ENCODE data around the gene SDK1. TPM values are rescaled to one million over a fixed set of nuclear protein-coding genes. Genes with fewer than 3 reads are reported as not detected.

The SDK1 gene
- total and polyA plus RNA-seq, 11 donors: 2.2 to 5.8 (median 3.4) TPM

DNA sequence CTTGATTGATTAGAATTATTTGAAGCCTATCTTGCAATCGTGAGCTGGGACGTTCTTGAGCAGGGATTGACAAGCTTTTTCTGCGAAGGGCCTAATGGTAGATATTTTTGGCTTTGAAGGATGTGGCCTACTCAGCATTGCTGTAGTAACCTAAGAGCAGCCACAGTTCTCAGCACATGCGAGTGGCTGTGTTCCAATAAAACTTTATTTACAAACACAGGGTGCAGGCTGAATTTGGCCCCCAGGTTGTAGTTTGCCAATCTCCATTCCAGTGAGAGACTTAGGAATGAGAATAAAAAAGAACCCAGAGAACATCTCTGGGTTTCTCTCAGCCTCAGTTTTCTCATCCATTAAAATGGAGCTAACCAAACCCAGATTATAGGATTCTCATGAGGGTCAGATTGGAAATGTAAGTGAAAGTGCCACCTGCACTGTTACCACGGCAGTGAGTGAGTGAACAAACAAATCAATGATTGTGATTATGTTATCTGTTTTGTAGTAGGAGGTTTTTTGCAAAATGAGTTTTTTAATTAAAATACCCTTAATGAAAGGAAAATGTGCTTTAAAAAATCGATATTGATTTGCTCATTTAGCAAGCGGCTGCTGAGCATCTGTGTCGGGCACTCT, 664.0 kb downstream of the SDK1 start:
- Histone ChIP-seq H3K9me3 (peaks cover 0 to 6% (median 0%) of the 10 kb centered on the region in 12 donors), H3K4me3 (no peak overlapping the region), H3K4me1 (no peaks in the 10 kb centered on the region), H3K36me3 (peaks cover 0 to 3% (median 0%) of the 10 kb centered on the region in 9 donors), H3K27ac (no peak overlapping the region), H3K27me3 (no peaks in the 10 kb centered on the region)
- DNase-seq: no peak
- TF ChIP-seq POLR2A (IDR thresholded peaks at IDR 0.05): no peak
- TF ChIP-seq, protein P1, sequence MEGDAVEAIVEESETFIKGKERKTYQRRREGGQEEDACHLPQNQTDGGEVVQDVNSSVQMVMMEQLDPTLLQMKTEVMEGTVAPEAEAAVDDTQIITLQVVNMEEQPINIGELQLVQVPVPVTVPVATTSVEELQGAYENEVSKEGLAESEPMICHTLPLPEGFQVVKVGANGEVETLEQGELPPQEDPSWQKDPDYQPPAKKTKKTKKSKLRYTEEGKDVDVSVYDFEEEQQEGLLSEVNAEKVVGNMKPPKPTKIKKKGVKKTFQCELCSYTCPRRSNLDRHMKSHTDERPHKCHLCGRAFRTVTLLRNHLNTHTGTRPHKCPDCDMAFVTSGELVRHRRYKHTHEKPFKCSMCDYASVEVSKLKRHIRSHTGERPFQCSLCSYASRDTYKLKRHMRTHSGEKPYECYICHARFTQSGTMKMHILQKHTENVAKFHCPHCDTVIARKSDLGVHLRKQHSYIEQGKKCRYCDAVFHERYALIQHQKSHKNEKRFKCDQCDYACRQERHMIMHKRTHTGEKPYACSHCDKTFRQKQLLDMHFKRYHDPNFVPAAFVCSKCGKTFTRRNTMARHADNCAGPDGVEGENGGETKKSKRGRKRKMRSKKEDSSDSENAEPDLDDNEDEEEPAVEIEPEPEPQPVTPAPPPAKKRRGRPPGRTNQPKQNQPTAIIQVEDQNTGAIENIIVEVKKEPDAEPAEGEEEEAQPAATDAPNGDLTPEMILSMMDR (IDR thresholded peaks at IDR 0.05): no peak
- WGBS, 4 donors: 90 to 91% (median 91%) methylated on average over 8 of the region's 8 CpGs
- intact Hi-C loops (cut with DNase I): no loop called here
- ATAC-seq: no peak

DNA sequence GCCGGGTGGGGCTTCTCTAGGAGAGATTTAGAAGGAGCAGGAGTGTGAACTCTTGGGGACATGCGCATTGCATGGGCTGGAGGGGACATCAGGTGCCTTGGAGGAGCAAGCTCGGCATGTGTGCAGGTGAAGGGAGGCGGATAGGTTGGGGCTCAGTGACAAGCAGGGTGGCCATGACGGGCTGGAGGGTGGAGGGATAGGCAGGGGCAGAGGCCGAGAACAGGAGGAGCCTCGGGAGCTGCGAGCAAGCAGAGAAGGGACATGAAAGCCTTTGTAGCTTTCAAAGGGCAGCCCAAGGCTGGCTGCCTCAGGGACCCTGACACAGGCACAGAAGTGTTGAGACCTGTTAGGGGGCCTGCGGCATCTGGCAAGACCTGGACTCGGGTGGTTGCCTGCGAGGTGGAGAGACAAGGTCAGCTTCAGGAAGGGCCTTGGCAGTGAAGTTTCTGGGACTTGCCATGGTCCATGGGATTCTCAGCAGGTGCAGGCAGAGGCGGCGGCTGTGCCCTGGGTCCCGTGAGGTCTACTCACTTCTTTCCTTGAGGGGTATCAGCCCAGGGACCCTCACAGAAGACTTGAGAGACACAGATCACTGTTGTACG, 664.8 kb downstream of the SDK1 start:
- ATAC-seq: no peak
- DNase-seq: no peak
- peaks cover 0 to 6% (median 0%) of the 10 kb centered on the region in 12 donors for H3K9me3 ChIP-seq
- H3K36me3 ChIP-seq: peaks cover 0 to 3% (median 0%) of the 10 kb centered on the region in 9 donors
- no peaks in the 10 kb centered on the region for H3K4me1 ChIP-seq
- no peak overlapping the region for H3K4me3 ChIP-seq
- H3K27ac ChIP-seq: no peak overlapping the region
- no peaks in the 10 kb centered on the region for H3K27me3 ChIP-seq
- intact Hi-C loops (cut with DNase I): no loop called here
- TF ChIP-seq, protein P1 (IDR thresholded peaks at IDR 0.05): no peak
- TF ChIP-seq POLR2A (IDR thresholded peaks at IDR 0.05): no peak
- WGBS, 4 donors: 84 to 91% (median 89%) methylated on average over 12 to 15 of the region's 15 CpGs

DNA sequence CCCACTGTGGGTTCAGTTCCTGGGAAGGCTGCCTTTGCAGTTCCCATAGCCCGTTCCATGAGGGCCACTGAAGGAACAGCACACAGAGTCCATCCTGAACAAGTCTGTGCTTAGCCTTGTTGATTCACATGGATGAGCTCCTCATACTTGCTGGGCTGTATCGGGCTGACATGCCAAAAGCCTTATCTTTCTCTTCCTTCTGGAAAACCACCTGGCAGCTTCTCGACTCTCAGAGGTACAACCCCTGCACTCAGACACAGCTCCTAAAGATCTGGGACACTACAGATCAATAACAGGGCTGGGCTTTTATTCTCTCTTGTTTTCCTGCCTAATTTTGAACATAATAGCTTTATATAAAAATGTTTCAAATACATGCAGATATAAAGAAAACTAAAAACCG, 667.2 kb downstream of the SDK1 start:
- Histone ChIP-seq H3K27ac (no peak overlapping the region), H3K4me1 (no peaks in the 10 kb centered on the region), H3K9me3 (no peaks in the 10 kb centered on the region), H3K36me3 (peaks cover 0 to 3% (median 0%) of the 10 kb centered on the region in 9 donors), H3K27me3 (no peaks in the 10 kb centered on the region), H3K4me3 (no peak overlapping the region)
- intact Hi-C loops (cut with DNase I): no loop called here
- TF ChIP-seq, protein P1 (IDR thresholded peaks at IDR 0.05): no peak
- no peak for TF ChIP-seq POLR2A (IDR thresholded peaks at IDR 0.05)
- 72 to 81% (median 79%) methylated on average over 4 of the region's 4 CpGs for WGBS, 4 donors
- ATAC-seq (no peak), DNase-seq (no peak)

DNA sequence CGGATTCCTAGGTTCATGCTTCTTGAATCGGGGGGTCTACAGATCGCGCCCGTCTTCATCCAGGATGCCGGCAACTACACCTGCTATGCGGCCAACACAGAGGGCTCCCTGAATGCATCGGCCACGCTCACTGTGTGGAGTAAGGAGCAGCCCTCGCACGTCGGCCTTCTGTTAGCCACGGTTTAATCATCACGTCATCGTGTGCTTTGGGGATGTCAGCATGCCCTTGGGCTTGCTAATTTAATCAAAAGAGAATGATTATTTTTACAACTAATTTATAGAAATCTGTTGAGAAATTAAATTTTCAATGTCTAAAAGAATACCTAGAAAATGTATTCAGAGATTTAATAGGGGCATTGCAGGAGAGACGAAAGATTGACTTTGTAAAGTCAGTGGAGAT, 668.2 kb downstream of the SDK1 start:
- Histone ChIP-seq H3K27ac (no peak overlapping the region), H3K4me1 (no peaks in the 10 kb centered on the region), H3K4me3 (no peak overlapping the region), H3K9me3 (no peaks in the 10 kb centered on the region), H3K27me3 (no peaks in the 10 kb centered on the region), H3K36me3 (peaks cover 0 to 3% (median 0%) of the 10 kb centered on the region in 9 donors)
- ATAC-seq: no peak
- DNase-seq: no peak
- 94 to 96% (median 95%) methylated on average over 16 of the region's 16 CpGs for whole genome bisulfite sequencing, 4 donors
- intact Hi-C loops (cut with DNase I): no loop called here
- TF ChIP-seq, protein P1 (IDR thresholded peaks at IDR 0.05): no peak
- TF ChIP-seq POLR2A (IDR thresholded peaks at IDR 0.05): no peak
